HFF-Myc (cell line): ENCODE data around the gene DNAI2.

ENCODE experiments used
- DNase-seq: peaks from one replicate; pipeline ENCODE4 v3.0.0-alpha.2; 2011; ENCODE audit warnings: low read depth; ENCODE audit errors: extremely low read depth
- H3K4me3 ChIP-seq: replicated peaks from 2 replicates; pipeline ENCODE4 v1.5.1; 2011; ENCODE audit warnings: low read depth, mild to moderate bottlenecking, control low read depth, low read length
- CTCF ChIP-seq: IDR thresholded peaks from 2 replicates; pipeline ENCODE4 v1.5.1; 2012; ENCODE audit warnings: mild to moderate bottlenecking, low read depth, low read length, control low read depth; ENCODE audit errors: missing control alignments

Gene DNAI2

GRCh38 chr17:74314877-74315276 lies 40.8 kb downstream of the DNAI2 start:
- no peak for TF ChIP-seq CTCF
- no peak for DNase-seq
- H3K4me3 ChIP-seq = no peak overlapping the region

- no peak for TF ChIP-seq CTCF
- DNase-seq = no peak
- no peak overlapping the region for H3K4me3 ChIP-seq
Observed at GRCh38 chr17:74316220-74316619, 42.2 kb downstream of the DNAI2 start.

GRCh38 chr17:74317071-74317470 lies 43.0 kb downstream of the DNAI2 start:
- DNase-seq = no peak
- no peak overlapping the region for H3K4me3 ChIP-seq
- no peak for TF ChIP-seq CTCF

GRCh38 chr17:74318391-74318790 lies 44.4 kb downstream of the DNAI2 start:
- H3K4me3 ChIP-seq = no peak overlapping the region
- TF ChIP-seq CTCF = no peak
- no peak for DNase-seq

- DNase-seq = no peak
- no peak overlapping the region for H3K4me3 ChIP-seq
- TF ChIP-seq CTCF = no peak
Observed at GRCh38 chr17:74324521-74324920, 50.5 kb downstream of the DNAI2 start.

GRCh38 chr17:74325376-74325742 lies 51.3 kb downstream of the DNAI2 start:
- DNase-seq = no peak
- H3K4me3 ChIP-seq = no peak overlapping the region
- TF ChIP-seq CTCF = no peak

GRCh38 chr17:74325743-74326379 lies 51.8 kb downstream of the DNAI2 start, which contains the start of gene KIF19:
Gene KIF19 (plus strand): TSS chr17:74326226. CDS start chr17:74326350, 124 bp downstream.
- TF ChIP-seq CTCF = no peak
- 0 out of 2 replicates have a peak within 1 kb of the TSS, but pooled peaks have one; percentile 7 for H3K4me3 ChIP-seq
- DNase-seq = no peak
